Measurements from ENCODE around the gene UGDH.

DNA sequence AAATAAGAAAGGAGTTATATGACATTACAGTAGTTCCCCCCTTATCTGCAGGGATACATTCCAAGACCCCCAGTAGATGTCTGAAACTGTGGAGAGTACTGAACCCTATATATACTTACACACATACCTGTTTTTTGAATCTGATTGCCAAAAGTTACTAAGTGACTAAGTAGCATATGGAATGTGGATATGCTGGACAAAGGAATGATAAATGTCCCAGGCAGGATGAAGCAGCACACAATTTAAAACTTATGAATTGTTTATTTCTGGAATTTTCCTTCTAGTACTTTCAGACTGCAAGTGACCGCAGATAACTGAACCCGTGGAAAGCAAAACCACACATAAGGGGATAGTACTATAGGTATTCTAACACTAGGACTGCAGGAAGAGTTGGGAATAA is 22.7 kb downstream of the UGDH start:
- TF ChIP-seq TARDBP (CRISPR knock-in tag; IDR thresholded peaks at IDR 0.05) (no peak), NFYB (CRISPR knock-in tag; IDR thresholded peaks at IDR 0.05) (no peak), HCFC1 (IDR thresholded peaks at IDR 0.05; ENCODE audit: low read depth, low read length) (no peak), ZNF703 (CRISPR knock-in tag; IDR thresholded peaks at IDR 0.05; ENCODE audit: borderline replicate concordance) (no peak), CTCF (CRISPR knock-in tag; IDR thresholded peaks at IDR 0.05) (no peak), ZNF790 (CRISPR knock-in tag; IDR thresholded peaks at IDR 0.05; ENCODE audit: borderline replicate concordance) (no peak)
- TF ChIP-seq, protein P1, sequence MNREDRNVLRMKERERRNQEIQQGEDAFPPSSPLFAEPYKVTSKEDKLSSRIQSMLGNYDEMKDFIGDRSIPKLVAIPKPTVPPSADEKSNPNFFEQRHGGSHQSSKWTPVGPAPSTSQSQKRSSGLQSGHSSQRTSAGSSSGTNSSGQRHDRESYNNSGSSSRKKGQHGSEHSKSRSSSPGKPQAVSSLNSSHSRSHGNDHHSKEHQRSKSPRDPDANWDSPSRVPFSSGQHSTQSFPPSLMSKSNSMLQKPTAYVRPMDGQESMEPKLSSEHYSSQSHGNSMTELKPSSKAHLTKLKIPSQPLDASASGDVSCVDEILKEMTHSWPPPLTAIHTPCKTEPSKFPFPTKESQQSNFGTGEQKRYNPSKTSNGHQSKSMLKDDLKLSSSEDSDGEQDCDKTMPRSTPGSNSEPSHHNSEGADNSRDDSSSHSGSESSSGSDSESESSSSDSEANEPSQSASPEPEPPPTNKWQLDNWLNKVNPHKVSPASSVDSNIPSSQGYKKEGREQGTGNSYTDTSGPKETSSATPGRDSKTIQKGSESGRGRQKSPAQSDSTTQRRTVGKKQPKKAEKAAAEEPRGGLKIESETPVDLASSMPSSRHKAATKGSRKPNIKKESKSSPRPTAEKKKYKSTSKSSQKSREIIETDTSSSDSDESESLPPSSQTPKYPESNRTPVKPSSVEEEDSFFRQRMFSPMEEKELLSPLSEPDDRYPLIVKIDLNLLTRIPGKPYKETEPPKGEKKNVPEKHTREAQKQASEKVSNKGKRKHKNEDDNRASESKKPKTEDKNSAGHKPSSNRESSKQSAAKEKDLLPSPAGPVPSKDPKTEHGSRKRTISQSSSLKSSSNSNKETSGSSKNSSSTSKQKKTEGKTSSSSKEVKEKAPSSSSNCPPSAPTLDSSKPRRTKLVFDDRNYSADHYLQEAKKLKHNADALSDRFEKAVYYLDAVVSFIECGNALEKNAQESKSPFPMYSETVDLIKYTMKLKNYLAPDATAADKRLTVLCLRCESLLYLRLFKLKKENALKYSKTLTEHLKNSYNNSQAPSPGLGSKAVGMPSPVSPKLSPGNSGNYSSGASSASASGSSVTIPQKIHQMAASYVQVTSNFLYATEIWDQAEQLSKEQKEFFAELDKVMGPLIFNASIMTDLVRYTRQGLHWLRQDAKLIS (CRISPR knock-in tag; IDR thresholded peaks at IDR 0.05), result no peak
